Stimulated activated CD8-positive, alpha-beta memory T cell treated with anti-CD3 and anti-CD28 coated beads, Interleukin-4, amount 100 ng/mL, for 1 hour (primary cell): ENCODE data around the gene IQSEC1.

Experiments used
- DNase-seq, 2 donors: peaks; one replicate each; pipeline ENCODE4 v3.0.0-alpha.2; 2020; ENCODE audit warnings: low read depth in 2 of 2, low spot score in 1 of 2

The IQSEC1 gene

GRCh38 chr3:13069495-13069894 is 3.7 kb downstream of the IQSEC1 start:
- peak in 1 of 2 donors; percentile 27 for DNase-seq

GRCh38 chr3:13068269-13069010 is 4.8 kb downstream of the IQSEC1 start:
- no peak for DNase-seq

GRCh38 chr3:13067778-13068177 is 5.5 kb downstream of the IQSEC1 start:
- DNase-seq, result no peak

- no peak for DNase-seq
Observed at GRCh38 chr3:13066834-13067233, 6.4 kb downstream of the IQSEC1 start.

GRCh38 chr3:13066236-13066635 is 7.0 kb downstream of the IQSEC1 start:
- no peak for DNase-seq

- DNase-seq, result no peak
Observed at GRCh38 chr3:13065727-13066126, 7.5 kb downstream of the IQSEC1 start.

- DNase-seq, result no peak
Observed at GRCh38 chr3:13064964-13065363, 8.3 kb downstream of the IQSEC1 start.

- DNase-seq, result no peak
Observed at GRCh38 chr3:13064159-13064868, 8.9 kb downstream of the IQSEC1 start.

- DNase-seq, result no peak
Observed at GRCh38 chr3:13063225-13063624, 10.0 kb downstream of the IQSEC1 start.

- no peak for DNase-seq
Observed at GRCh38 chr3:13062647-13063046, 10.6 kb downstream of the IQSEC1 start.

GRCh38 chr3:13060341-13060910 is 12.8 kb downstream of the IQSEC1 start:
- DNase-seq, result no peak

- DNase-seq, result no peak
Observed at GRCh38 chr3:13058346-13059120, 14.7 kb downstream of the IQSEC1 start.

GRCh38 chr3:13057282-13058040 is 15.8 kb downstream of the IQSEC1 start:
- no peak for DNase-seq

- no peak for DNase-seq
Observed at GRCh38 chr3:13055634-13056033, 17.6 kb downstream of the IQSEC1 start.

GRCh38 chr3:13054341-13055285 is 18.6 kb downstream of the IQSEC1 start:
- no peak for DNase-seq

- DNase-seq, result no peak
Observed at GRCh38 chr3:13053893-13054292, 19.3 kb downstream of the IQSEC1 start.

- no peak for DNase-seq
Observed at GRCh38 chr3:13053420-13053819, 19.8 kb downstream of the IQSEC1 start.

GRCh38 chr3:13052191-13052820 is 20.9 kb downstream of the IQSEC1 start:
- DNase-seq, result no peak

- DNase-seq, result no peak
Observed at GRCh38 chr3:13051581-13051980, 21.6 kb downstream of the IQSEC1 start.
